Activated CD8-positive, alpha-beta T cell treated with anti-CD3 and anti-CD28 coated beads for 36 hours (primary cell): ENCODE data around the gene HIRA. TPM values are rescaled to one million over a fixed set of nuclear protein-coding genes. Genes with fewer than 3 reads are reported as not detected.
"Not testable (repeated sequence)": the region's sequence is repeated elsewhere in the genome, so short reads cannot be mapped to it uniquely, and the experiment has no call there.

ENCODE experiments used
- ATAC-seq: fragments of 200-7000 bp; cut with Tn5 transposase; one replicate; pipeline ENCODE4 v1.10.0; 2021; ENCODE audit warnings: mild to moderate bottlenecking, moderate library complexity
- CTCF ChIA-PET: fragments of 350-600 bp; sonication (Branson Sonifier 250); formaldehyde crosslinking; loops from one replicate; lab custom pipeline; 2021; ENCODE audit warnings: antibody characterized with exemption; lab: Charles Lee
- POLR2A ChIA-PET: fragments of 350-600 bp; sonication (Branson Sonifier 250); formaldehyde crosslinking; loops from one replicate; lab custom pipeline; 2021; ENCODE audit warnings: antibody characterized with exemption; lab: Charles Lee
- DNase-seq: peaks from one replicate; pipeline ENCODE4 v3.0.0-alpha.2; 2020
- H3K27ac Mint-ChIP-seq: one replicate; pipeline ENCODE4 v1.8.0; 2021; ENCODE audit warnings: mild to moderate bottlenecking, mixed read lengths
- H3K27me3 Mint-ChIP-seq: one replicate; pipeline ENCODE4 v1.8.0; 2021; ENCODE audit warnings: mixed read lengths
- H3K36me3 Mint-ChIP-seq: one replicate; pipeline ENCODE4 v1.8.0; 2021; ENCODE audit warnings: low read depth, mixed read lengths
- H3K4me1 Mint-ChIP-seq: one replicate; pipeline ENCODE4 v1.8.0; 2021; ENCODE audit warnings: low read depth, mixed read lengths
- H3K4me3 Mint-ChIP-seq: one replicate; pipeline ENCODE4 v1.8.0; 2021; ENCODE audit warnings: mild to moderate bottlenecking, moderate library complexity, mixed read lengths
- H3K9me3 Mint-ChIP-seq: one replicate; pipeline ENCODE4 v1.8.0; 2021; ENCODE audit warnings: mixed read lengths
- intact Hi-C: fragments of 100-400 bp; cut with micrococcal nuclease; formaldehyde crosslinking; loops from one replicate; pipeline ENCODE4 v1.10.0; 2022
- total RNA-seq, 2 experiments: library from RNA; stranded (reverse); gene quantifications; one replicate each; pipeline ENCODE4 v1.2.3, GENCODE V29; 2021
- TF ChIP-seq, protein P1 (sequence below): fragments of 200-600 bp; IDR thresholded peaks from one replicate; pipeline ENCODE4 v1.8.0; 2022; ENCODE audit warnings: antibody characterized with exemption, mild to moderate bottlenecking

Gene HIRA
- total RNA-seq, 2 experiments from 2014 or later: 29.7 to 30.5 TPM

GRCh38 chr22:19329454-19329853, 102.1 kb downstream of the HIRA start:
- POLR2A ChIA-PET: no interaction called here
- ATAC-seq: no peak
- CTCF ChIA-PET: no interaction called here
- Mint-ChIP-seq H3K4me1 (no peaks in the 10 kb centered on the region), H3K9me3 (peaks cover 9% of the 10 kb centered on the region), H3K36me3 (peaks cover 53% of the 10 kb centered on the region), H3K27me3 (no peaks in the 10 kb centered on the region), H3K27ac (no peak overlapping the region), H3K4me3 (no peak overlapping the region)
- TF ChIP-seq, protein P1, sequence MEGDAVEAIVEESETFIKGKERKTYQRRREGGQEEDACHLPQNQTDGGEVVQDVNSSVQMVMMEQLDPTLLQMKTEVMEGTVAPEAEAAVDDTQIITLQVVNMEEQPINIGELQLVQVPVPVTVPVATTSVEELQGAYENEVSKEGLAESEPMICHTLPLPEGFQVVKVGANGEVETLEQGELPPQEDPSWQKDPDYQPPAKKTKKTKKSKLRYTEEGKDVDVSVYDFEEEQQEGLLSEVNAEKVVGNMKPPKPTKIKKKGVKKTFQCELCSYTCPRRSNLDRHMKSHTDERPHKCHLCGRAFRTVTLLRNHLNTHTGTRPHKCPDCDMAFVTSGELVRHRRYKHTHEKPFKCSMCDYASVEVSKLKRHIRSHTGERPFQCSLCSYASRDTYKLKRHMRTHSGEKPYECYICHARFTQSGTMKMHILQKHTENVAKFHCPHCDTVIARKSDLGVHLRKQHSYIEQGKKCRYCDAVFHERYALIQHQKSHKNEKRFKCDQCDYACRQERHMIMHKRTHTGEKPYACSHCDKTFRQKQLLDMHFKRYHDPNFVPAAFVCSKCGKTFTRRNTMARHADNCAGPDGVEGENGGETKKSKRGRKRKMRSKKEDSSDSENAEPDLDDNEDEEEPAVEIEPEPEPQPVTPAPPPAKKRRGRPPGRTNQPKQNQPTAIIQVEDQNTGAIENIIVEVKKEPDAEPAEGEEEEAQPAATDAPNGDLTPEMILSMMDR: no peak
- DNase-seq: no peak
- intact Hi-C loops: no loop called here

DNA sequence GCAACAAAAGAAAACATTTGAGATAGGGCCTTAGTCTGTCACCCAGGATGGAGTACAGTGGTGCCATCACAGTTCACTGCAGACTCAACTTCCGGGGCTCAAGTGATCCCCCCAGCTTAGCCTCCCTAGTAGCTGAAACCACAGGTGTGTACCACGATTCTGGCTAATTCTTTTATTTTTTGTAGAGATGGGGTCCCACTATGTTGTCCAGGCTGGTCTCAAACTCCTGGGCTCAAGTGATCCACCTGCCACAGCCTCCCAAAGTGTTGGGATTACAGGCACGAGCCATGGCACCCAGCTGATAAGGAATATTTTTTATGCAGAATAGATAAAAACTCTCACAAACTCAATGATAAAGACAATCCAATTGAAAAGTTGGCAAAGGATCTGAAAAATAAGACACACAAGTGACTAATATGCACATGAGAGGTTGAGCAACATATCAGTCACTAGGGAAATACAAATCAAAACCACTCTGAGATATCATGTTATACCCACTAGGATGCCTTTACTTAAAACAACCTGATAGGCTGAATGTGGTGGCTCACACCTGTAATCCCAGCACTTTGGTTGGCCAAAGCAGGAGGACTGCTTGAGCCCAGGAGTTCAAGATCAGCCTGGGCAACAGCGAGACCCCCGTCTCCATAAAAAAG, 106.1 kb downstream of the HIRA start:
- no peak overlapping the region for H3K4me3 Mint-ChIP-seq
- no peak for ATAC-seq
- ChIA-PET POLR2A (no interaction called here), CTCF (no interaction called here)
- H3K27me3 Mint-ChIP-seq: no peaks in the 10 kb centered on the region
- H3K9me3 Mint-ChIP-seq: peaks cover 2% of the 10 kb centered on the region
- no peak for DNase-seq
- intact Hi-C loops: no loop called here
- TF ChIP-seq, protein P1: no peak
- H3K4me1 Mint-ChIP-seq: no peaks in the 10 kb centered on the region
- H3K27ac Mint-ChIP-seq: no peak overlapping the region
- peaks cover 20% of the 10 kb centered on the region for H3K36me3 Mint-ChIP-seq

DNA sequence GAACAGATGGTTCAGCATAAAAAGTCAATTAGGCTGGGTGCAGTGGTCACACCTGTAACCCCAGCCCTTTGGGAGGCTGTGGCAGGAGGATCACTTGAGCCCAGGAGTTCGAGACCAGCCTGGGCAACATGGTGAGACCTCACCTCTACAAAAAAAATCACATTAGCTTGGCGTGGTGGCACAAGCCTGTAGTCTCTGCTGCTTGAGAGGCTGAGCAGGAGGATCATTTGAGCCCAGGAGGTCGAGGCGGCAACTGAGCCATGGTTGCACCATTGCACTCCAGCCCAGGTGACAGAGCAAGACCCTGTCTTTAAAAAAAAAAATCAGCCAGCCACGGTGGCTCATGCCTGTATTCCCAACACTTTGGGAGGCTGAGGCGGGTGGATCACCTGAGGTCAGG, 108.1 kb downstream of the HIRA start:
- intact Hi-C loops, H3K9me3 Mint-ChIP-seq, POLR2A ChIA-PET, H3K4me3 Mint-ChIP-seq, CTCF ChIA-PET, H3K27me3 Mint-ChIP-seq, H3K4me1 Mint-ChIP-seq, H3K36me3 Mint-ChIP-seq, ATAC-seq, H3K27ac Mint-ChIP-seq, DNase-seq: not testable (repeated sequence)

GRCh38 chr22:19321757-19322156, 109.8 kb downstream of the HIRA start:
- H3K27me3 Mint-ChIP-seq: no peaks in the 10 kb centered on the region
- DNase-seq: no peak
- peaks cover 8% of the 10 kb centered on the region for H3K9me3 Mint-ChIP-seq
- H3K36me3 Mint-ChIP-seq: no peaks in the 10 kb centered on the region
- H3K27ac Mint-ChIP-seq: no peak overlapping the region
- H3K4me1 Mint-ChIP-seq: no peaks in the 10 kb centered on the region
- no peak overlapping the region for H3K4me3 Mint-ChIP-seq
- TF ChIP-seq, protein P1: no peak
- POLR2A ChIA-PET: no interaction called here
- intact Hi-C loops: no loop called here
- no peak for ATAC-seq
- CTCF ChIA-PET: no interaction called here

GRCh38 chr22:19320136-19320535, 111.4 kb downstream of the HIRA start:
- H3K27ac Mint-ChIP-seq, H3K4me1 Mint-ChIP-seq, H3K36me3 Mint-ChIP-seq, DNase-seq, ATAC-seq, H3K4me3 Mint-ChIP-seq, CTCF ChIA-PET, intact Hi-C loops, H3K27me3 Mint-ChIP-seq: not testable (repeated sequence)
- H3K9me3 Mint-ChIP-seq: peaks cover 15% of the 10 kb centered on the region
- POLR2A ChIA-PET: interaction anchor here (0.7 kb wide), 1 partner anchor 478 kb away, joined by 4 read pairs; no protein-coding TSS in a partner anchor

DNA sequence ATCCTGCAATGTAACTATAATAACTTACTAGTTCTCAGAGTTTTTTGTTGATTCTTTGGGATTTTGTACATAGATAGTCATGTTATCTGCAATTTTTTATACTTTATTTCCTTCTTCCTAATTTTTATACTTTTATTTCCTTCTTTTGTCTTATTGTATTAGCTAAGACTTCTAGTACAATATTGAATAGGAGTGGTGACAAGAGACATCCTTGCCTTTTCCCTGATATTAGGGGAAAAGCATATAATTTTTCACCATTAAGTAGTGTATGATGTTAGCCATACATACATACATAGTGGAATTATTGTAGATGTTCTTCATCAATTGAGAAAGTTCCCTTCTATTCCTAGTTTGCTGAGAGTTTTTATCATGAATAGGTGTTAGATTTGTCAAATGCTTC, 112.3 kb downstream of the HIRA start:
- ChIA-PET CTCF (no interaction called here), POLR2A (no interaction called here)
- no peak for DNase-seq
- Mint-ChIP-seq H3K4me1 (no peaks in the 10 kb centered on the region), H3K36me3 (peaks cover 2% of the 10 kb centered on the region), H3K4me3 (no peak overlapping the region), H3K27ac (no peak overlapping the region), H3K9me3 (peaks cover 16% of the 10 kb centered on the region), H3K27me3 (no peaks in the 10 kb centered on the region)
- TF ChIP-seq, protein P1: no peak
- ATAC-seq: no peak
- intact Hi-C loops: no loop called here
